Esophagus squamous epithelium (tissue), 5 donors: ENCODE data around the gene INKA2. TPM values are rescaled to one million over a fixed set of nuclear protein-coding genes. Genes with fewer than 3 reads are reported as not detected.

Source experiments
- DNase-seq: peaks from one replicate; lab custom pipeline; 2025; lab: John Stamatoyannopoulos, UW
- H3K27ac ChIP-seq, 4 donors: fragments of 200-600 bp; sonication (generic); one replicate each; pipeline ENCODE4 v1.5.1; 2016 to 2019; ENCODE audit warnings: mild to moderate bottlenecking in 1 of 4
- H3K27me3 ChIP-seq, 4 donors: fragments of 200-600 bp; sonication (generic); 1 replicate in 3 of 4; 2 replicates in 1 of 4; pipeline versions ENCODE4 v1.5.1 to v1.6.0; 2017 to 2021; ENCODE audit warnings: antibody characterized with exemption in 1 of 4
- H3K36me3 ChIP-seq, 3 donors: fragments of 200-600 bp; sonication (generic); one replicate each; pipeline ENCODE4 v1.5.1; 2016 to 2019
- H3K4me1 ChIP-seq, 3 donors: fragments of 200-600 bp; sonication (generic); one replicate each; pipeline ENCODE4 v1.5.1; 2017 to 2019
- H3K4me3 ChIP-seq, 4 donors: fragments of 200-600 bp; sonication (generic); 1 replicate in 3 of 4; 2 replicates in 1 of 4; pipeline ENCODE4 v1.5.1; 2016 to 2019; ENCODE audit warnings: mild to moderate bottlenecking in 2 of 4, moderate library complexity in 1 of 4
- H3K9me3 ChIP-seq, 3 donors: fragments of 200-600 bp; sonication (generic); one replicate each; pipeline ENCODE4 v1.5.1; 2016 to 2019
- POLR2A ChIP-seq, 4 donors: fragments of 450-650 bp; IDR thresholded peaks; one replicate each; pipeline ENCODE4 v1.6.1; 2017; ENCODE audit warnings: antibody characterized with exemption in 4 of 4, mild to moderate bottlenecking in 4 of 4, moderate library complexity in 3 of 4
- WGBS, 2 donors: methylation state at CpG; one replicate each; pipeline ENCODE4 v1.1.5; 2018; 5-methylcytosine and 5-hydroxymethylcytosine counted together
- intact Hi-C: fragments of 100-400 bp; cut with DNase I; formaldehyde crosslinking; loops from one replicate; pipeline ENCODE4 v1.15.0; 2022
- total RNA-seq, 4 donors: library from RNA; depleted of rRNA; stranded (reverse); fragments of >200 nt; gene quantifications; one replicate each; pipeline ENCODE4 v1.1.0, GENCODE V29; 2016
- TF ChIP-seq, protein P1 (sequence below), 6 experiments: fragments of 450-650 bp in 4 of 6; fragments of 200-600 bp in 2 of 6; sonication (generic) in 2 of 6; IDR thresholded peaks; one replicate each; pipeline ENCODE4 v1.5.1; 2016 to 2019; ENCODE audit warnings: antibody characterized with exemption in 6 of 6, mild to moderate bottlenecking in 4 of 6, moderate library complexity in 4 of 6
- donor health status: DM: yes; HTN: yes; CAD: no.

INKA2 gene
- total RNA-seq, 4 donors from 2014 or later = 2.1 to 4.6 (median 3.9) TPM

DNA sequence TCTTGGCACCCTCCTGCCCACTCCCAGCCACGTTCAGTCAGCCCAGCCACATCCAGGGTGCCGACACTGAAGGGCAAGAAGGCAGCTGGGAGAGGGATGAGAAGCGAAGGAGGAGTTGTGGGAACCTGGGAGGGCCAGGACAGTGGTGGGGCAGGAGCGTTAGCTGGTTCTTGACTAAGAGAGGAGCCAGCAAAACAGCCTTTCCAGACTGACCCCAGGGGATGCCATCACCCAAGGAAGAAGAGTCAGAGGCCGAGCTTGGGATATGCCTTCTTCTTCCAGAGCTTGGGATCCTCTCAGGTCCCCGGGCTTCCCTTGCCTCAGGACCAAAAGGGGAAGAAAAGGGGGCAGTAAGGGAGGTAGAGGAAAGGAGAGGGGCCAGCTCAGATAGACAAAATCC lies 7.2 kb downstream of the INKA2 start:
- peaks cover 13 to 77% (median 37%) of the 10 kb centered on the region in 3 donors for H3K4me1 ChIP-seq
- peak overlapping the region in 3 of 4 donors; percentile 32 to 90 (median 78) for H3K27ac ChIP-seq
- TF ChIP-seq POLR2A (IDR thresholded peaks at IDR 0.05) = no peak
- TF ChIP-seq, protein P1, sequence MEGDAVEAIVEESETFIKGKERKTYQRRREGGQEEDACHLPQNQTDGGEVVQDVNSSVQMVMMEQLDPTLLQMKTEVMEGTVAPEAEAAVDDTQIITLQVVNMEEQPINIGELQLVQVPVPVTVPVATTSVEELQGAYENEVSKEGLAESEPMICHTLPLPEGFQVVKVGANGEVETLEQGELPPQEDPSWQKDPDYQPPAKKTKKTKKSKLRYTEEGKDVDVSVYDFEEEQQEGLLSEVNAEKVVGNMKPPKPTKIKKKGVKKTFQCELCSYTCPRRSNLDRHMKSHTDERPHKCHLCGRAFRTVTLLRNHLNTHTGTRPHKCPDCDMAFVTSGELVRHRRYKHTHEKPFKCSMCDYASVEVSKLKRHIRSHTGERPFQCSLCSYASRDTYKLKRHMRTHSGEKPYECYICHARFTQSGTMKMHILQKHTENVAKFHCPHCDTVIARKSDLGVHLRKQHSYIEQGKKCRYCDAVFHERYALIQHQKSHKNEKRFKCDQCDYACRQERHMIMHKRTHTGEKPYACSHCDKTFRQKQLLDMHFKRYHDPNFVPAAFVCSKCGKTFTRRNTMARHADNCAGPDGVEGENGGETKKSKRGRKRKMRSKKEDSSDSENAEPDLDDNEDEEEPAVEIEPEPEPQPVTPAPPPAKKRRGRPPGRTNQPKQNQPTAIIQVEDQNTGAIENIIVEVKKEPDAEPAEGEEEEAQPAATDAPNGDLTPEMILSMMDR (IDR thresholded peaks at IDR 0.05) = no peak
- 86 to 87% methylated on average over 2 to 5 of the region's 6 CpGs for WGBS, 2 donors
- no peak overlapping the region for H3K4me3 ChIP-seq
- intact Hi-C loops = no loop called here
- no peaks in the 10 kb centered on the region for H3K9me3 ChIP-seq
- no peak for DNase-seq
- H3K27me3 ChIP-seq = no peaks in the 10 kb centered on the region
- peaks cover 0 to 13% (median 2%) of the 10 kb centered on the region in 3 donors for H3K36me3 ChIP-seq

GRCh38 chr1:111730706-111731105 lies 8.5 kb downstream of the INKA2 start:
- peaks cover 13 to 69% (median 26%) of the 10 kb centered on the region in 3 donors for H3K4me1 ChIP-seq
- intact Hi-C loops = no loop called here
- TF ChIP-seq, protein P1 (IDR thresholded peaks at IDR 0.05) = no peak
- no peak for TF ChIP-seq POLR2A (IDR thresholded peaks at IDR 0.05)
- H3K27me3 ChIP-seq = no peaks in the 10 kb centered on the region
- 41 to 77% methylated on average over 3 to 4 of the region's 4 CpGs for WGBS, 2 donors
- DNase-seq = no peak
- H3K36me3 ChIP-seq = peaks cover 0 to 17% (median 6%) of the 10 kb centered on the region in 3 donors
- no peak overlapping the region for H3K27ac ChIP-seq
- no peaks in the 10 kb centered on the region for H3K9me3 ChIP-seq
- H3K4me3 ChIP-seq = no peak overlapping the region

DNA sequence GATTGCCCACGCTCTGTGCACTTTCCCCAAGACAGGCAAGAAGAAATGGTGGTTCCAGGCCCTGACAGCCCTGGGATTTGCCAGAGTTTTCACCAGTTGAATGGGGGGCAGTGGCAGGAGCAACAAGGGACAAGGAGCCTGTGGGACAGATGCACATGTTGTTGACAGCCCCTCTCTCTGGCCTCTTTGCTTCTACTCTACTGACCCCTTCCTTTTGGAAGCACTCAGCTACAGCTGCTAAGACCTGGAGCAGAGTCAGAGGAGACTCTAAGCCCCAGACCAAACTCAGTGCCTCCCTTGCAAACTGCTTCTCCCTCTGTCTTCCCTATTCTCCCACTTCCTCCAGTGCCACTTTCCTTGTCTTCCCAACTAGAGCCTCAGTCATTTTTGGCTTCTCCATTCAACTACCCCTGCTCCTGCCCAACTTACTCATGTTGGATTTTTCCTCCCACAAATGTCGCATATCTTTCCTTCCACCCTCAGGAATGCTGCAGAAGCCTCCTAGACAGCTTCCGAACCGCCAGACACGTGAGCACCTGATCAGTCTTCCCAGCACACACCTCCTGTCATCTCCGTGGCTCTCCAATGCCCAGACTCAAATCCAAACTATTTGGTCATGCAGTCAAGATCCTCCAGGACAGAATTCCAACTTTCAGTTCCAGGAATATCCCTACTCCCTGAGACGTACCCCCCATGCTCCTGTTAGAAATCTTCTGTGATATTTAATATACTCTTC lies 9.1 kb downstream of the INKA2 start:
- peak overlapping the region in 3 of 4 donors; percentile 9 to 33 (median 23) for H3K27ac ChIP-seq
- no peak for DNase-seq

DNA sequence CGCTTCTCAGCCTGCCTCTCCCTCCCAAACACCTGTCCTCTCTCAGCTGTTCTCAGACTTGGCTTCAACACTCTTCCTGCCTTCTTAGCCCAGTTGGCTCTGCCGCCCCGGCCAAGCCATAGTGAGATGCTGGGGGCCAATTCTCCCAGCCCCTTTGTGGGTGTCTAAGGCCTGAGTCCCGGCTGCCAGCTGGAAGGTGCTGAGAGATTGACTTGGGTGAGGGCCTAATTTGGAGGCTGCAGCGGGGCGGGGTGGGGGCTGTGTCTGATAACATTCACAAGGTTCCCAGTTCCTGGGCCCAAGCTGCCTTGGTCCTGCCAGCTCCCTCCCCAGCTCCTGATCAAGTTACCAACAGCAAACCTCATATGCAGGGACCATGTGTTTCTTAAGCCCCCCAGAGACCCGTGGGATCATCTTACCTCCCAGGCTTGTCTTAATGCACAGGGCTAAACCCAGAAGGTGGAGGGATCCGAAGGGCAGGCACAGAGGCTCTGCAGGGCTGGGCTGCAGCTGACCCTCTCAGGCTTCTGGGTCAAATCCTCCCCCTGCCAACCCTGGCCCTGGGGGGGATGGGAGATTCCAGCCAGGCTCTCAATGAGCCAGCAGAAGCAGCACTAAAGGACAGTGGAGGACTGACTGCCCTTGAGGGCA lies 9.8 kb downstream of the INKA2 start:
- no peak for TF ChIP-seq POLR2A (IDR thresholded peaks at IDR 0.05)
- TF ChIP-seq, protein P1 (IDR thresholded peaks at IDR 0.05) = no peak
- no peak for DNase-seq
- H3K27ac ChIP-seq = peak overlapping the region in 3 of 4 donors; percentile 10 to 33 (median 23)
- peaks cover 9 to 71% (median 23%) of the 10 kb centered on the region in 3 donors for H3K4me1 ChIP-seq
- H3K4me3 ChIP-seq = no peak overlapping the region
- no peaks in the 10 kb centered on the region for H3K9me3 ChIP-seq
- peaks cover 0 to 16% (median 6%) of the 10 kb centered on the region in 3 donors for H3K36me3 ChIP-seq
- intact Hi-C loops = no loop called here
- H3K27me3 ChIP-seq = no peaks in the 10 kb centered on the region
- 49 to 62% methylated on average over 4 to 5 of the region's 8 CpGs for WGBS, 2 donors

More for the DNA sequence above, 9.1 kb downstream of the INKA2 start:
- intact Hi-C loops = no loop called here
- Histone ChIP-seq H3K9me3 (no peaks in the 10 kb centered on the region), H3K4me3 (no peak overlapping the region), H3K36me3 (peaks cover 0 to 16% (median 6%) of the 10 kb centered on the region in 3 donors), H3K4me1 (peaks cover 13 to 70% (median 26%) of the 10 kb centered on the region in 3 donors), H3K27me3 (no peaks in the 10 kb centered on the region)
- WGBS, 2 donors = 74 to 85% methylated on average over 6 of the region's 7 CpGs
- TF ChIP-seq POLR2A (IDR thresholded peaks at IDR 0.05) = no peak
- TF ChIP-seq, protein P1 (IDR thresholded peaks at IDR 0.05) = no peak

GRCh38 chr1:111727056-111727455 lies 12.1 kb downstream of the INKA2 start:
- Histone ChIP-seq H3K27ac (no peak overlapping the region), H3K9me3 (no peaks in the 10 kb centered on the region), H3K36me3 (peaks cover 0 to 16% (median 6%) of the 10 kb centered on the region in 3 donors), H3K4me3 (no peak overlapping the region), H3K4me1 (peaks cover 3 to 71% (median 8%) of the 10 kb centered on the region in 3 donors), H3K27me3 (no peaks in the 10 kb centered on the region)
- no peak for DNase-seq
- WGBS, 2 donors = 81% methylated on average over 6 of the region's 18 CpGs; no CpG with 5 or more reads in 1 of the 2 donors
- TF ChIP-seq POLR2A (IDR thresholded peaks at IDR 0.05) = no peak
- TF ChIP-seq, protein P1 (IDR thresholded peaks at IDR 0.05) = no peak
- intact Hi-C loops = no loop called here
